Lower lobe of right lung (tissue), 2 donors: Measurements from ENCODE around the gene TP53BP2. TPM values are rescaled to one million over a fixed set of nuclear protein-coding genes. Genes with fewer than 3 reads are reported as not detected.

Source experiments
- ATAC-seq, 2 donors: fragments of 200-7000 bp; cut with Tn5 transposase; one replicate each; pipeline ENCODE4 v1.9.1; 2020 to 2022; ENCODE audit warnings: mild to moderate bottlenecking in 2 of 2, moderate library complexity in 2 of 2
- DNase-seq: peaks from one replicate; pipeline ENCODE4 v3.0.0-alpha.2; 2020
- H3K27ac ChIP-seq: fragments of 200-600 bp; one replicate; pipeline ENCODE4 v1.8.0; 2022
- H3K27me3 ChIP-seq: fragments of 200-600 bp; one replicate; pipeline ENCODE4 v1.8.0; 2022; ENCODE audit warnings: low read depth
- H3K36me3 ChIP-seq: fragments of 200-600 bp; one replicate; pipeline ENCODE4 v1.8.0; 2022; ENCODE audit warnings: mild to moderate bottlenecking
- H3K4me1 ChIP-seq: fragments of 200-600 bp; one replicate; pipeline ENCODE4 v1.8.0; 2022
- H3K4me3 ChIP-seq: fragments of 200-600 bp; one replicate; pipeline ENCODE4 v1.8.0; 2022; ENCODE audit warnings: mild to moderate bottlenecking
- H3K9me3 ChIP-seq: fragments of 200-600 bp; one replicate; pipeline ENCODE4 v1.8.0; 2022
- CTCF ChIP-seq: fragments of 200-600 bp; IDR thresholded peaks from one replicate; pipeline ENCODE4 v1.8.0; 2022; ENCODE audit warnings: antibody characterized with exemption, mild to moderate bottlenecking
- intact Hi-C: fragments of 100-400 bp; cut with DNase I; formaldehyde crosslinking; loops from one replicate; pipeline ENCODE4 v1.11.0; 2022
- total RNA-seq: library from RNA; stranded (reverse); fragmentation: NEBNext Ultra II Directional; extraction: Animal tissue kit (Norgen Biotek cat#: 25700); gene quantifications from one replicate; pipeline ENCODE4 v1.2.1, GENCODE V29; 2021
- donor health status: DM: no; HTN: yes; CAD: no; lungs with severe emphysema.

The TP53BP2 gene
- total RNA-seq, 1 donor from 2014 or later: 59.1 TPM

GRCh38 chr1:223776826-223777454, 68.8 kb downstream of the TP53BP2 start:
- peaks cover 98% of the 10 kb centered on the region for H3K36me3 ChIP-seq
- H3K4me3 ChIP-seq: no peak overlapping the region
- intact Hi-C loops: no loop called here
- no peak overlapping the region for H3K27ac ChIP-seq
- TF ChIP-seq CTCF: no peak
- H3K27me3 ChIP-seq: no peaks in the 10 kb centered on the region
- H3K9me3 ChIP-seq: no peaks in the 10 kb centered on the region
- DNase-seq: no peak
- H3K4me1 ChIP-seq: peaks cover 29% of the 10 kb centered on the region
- no peak for ATAC-seq

GRCh38 chr1:223776075-223776814, 69.5 kb downstream of the TP53BP2 start:
- Histone ChIP-seq H3K27ac (peak overlapping the region; percentile 32), H3K4me1 (peaks cover 36% of the 10 kb centered on the region), H3K4me3 (no peak overlapping the region), H3K27me3 (no peaks in the 10 kb centered on the region), H3K36me3 (peaks cover 98% of the 10 kb centered on the region), H3K9me3 (no peaks in the 10 kb centered on the region)
- TF ChIP-seq CTCF: no peak
- ATAC-seq (peak in 1 of 2 donors; percentile 28), DNase-seq (no peak)
- intact Hi-C loops: no loop called here

- peaks cover 41% of the 10 kb centered on the region for H3K4me1 ChIP-seq
These were observed 70.1 kb downstream of the TP53BP2 start for GRCh38 chr1:223775711-223776074.

GRCh38 chr1:223775054-223775453, 70.7 kb downstream of the TP53BP2 start:
- intact Hi-C loops: no loop called here
- H3K27ac ChIP-seq: peak overlapping the region; percentile 32
- peaks cover 98% of the 10 kb centered on the region for H3K36me3 ChIP-seq
- no peak for TF ChIP-seq CTCF
- H3K9me3 ChIP-seq: no peaks in the 10 kb centered on the region
- no peaks in the 10 kb centered on the region for H3K27me3 ChIP-seq
- no peak overlapping the region for H3K4me3 ChIP-seq
- DNase-seq (no peak), ATAC-seq (no peak)
- H3K4me1 ChIP-seq: peaks cover 46% of the 10 kb centered on the region

More at GRCh38 chr1:223775711-223776074, 70.1 kb downstream of the TP53BP2 start:
- intact Hi-C loops: no loop called here
- Histone ChIP-seq H3K4me3 (no peak overlapping the region), H3K27ac (peak overlapping the region; percentile 32), H3K27me3 (no peaks in the 10 kb centered on the region), H3K36me3 (peaks cover 98% of the 10 kb centered on the region), H3K9me3 (no peaks in the 10 kb centered on the region)
- DNase-seq (no peak), ATAC-seq (no peak)
- no peak for TF ChIP-seq CTCF

GRCh38 chr1:223774134-223774814, 71.5 kb downstream of the TP53BP2 start:
- Histone ChIP-seq H3K27me3 (no peaks in the 10 kb centered on the region), H3K36me3 (peaks cover 98% of the 10 kb centered on the region), H3K4me1 (peaks cover 46% of the 10 kb centered on the region), H3K4me3 (no peak overlapping the region), H3K27ac (peak overlapping the region; percentile 5), H3K9me3 (no peaks in the 10 kb centered on the region)
- no peak for DNase-seq
- intact Hi-C loops: no loop called here
- no peak for TF ChIP-seq CTCF
- ATAC-seq: no peak
